Measurements from ENCODE around the gene RNH1.

RNH1 gene

DNA sequence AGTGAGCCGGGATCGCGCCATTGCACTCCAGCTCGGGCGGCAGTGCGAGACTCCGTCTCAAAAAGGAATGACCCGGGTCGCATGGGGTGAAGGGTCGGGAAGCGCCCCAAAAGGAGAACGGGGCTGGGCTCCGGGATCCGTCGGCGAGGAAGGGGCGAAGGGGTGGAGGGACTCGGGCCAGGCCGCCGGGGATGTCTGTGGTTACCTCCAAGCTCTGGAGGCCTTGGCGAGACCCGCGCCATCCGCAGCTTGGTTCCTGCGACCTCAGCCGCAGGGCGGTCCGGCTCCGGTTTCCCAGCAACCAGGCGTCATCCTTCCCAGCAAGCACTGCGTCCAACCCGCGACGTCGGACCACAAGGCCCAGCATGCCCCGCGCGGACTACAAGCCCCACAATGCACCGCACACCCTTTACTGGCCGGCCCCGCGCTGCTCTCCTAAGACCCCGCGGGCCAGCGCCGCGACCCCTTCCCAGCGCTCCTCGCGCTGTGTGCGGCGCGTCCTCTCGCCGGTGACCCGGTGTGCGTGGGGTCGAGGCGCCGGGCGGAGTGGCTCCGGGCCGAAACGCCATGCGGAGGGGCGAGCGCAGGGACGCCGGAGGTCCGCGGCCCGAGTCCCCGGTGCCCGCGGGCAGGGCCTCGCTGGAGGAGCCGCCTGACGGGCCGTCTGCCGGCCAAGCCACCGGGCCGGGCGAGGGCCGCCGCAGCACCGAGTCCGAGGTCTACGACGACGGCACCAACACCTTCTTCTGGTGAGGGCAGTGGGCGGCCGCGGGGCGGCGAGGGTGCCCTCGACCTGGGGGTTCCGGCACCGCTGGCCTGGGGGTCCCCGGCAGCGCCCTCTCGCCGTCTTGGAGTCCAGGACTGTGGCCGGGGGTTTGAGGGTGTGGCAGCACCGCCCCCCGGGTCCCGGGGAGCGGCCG, 56.9 kb downstream of the RNH1 start, which contains the start of gene PTDSS2:
Gene PTDSS2, plus strand, starts transcription at position 391 of the 920 bp plus-strand sequence. Its CDS starts 177 bp downstream, at position 568.
- Mint-ChIP-seq H3K4me3 (peak within 1 kb of the TSS; percentile 96), H3K9me3 (no peaks in the 10 kb centered on the region), H3K27ac (peak within 1 kb of the TSS; percentile 95), H3K36me3 (peaks cover 4% of the 10 kb centered on the region), H3K4me1 (peaks cover 23% of the 10 kb centered on the region), H3K27me3 (no peaks in the 10 kb centered on the region)
- ATAC-seq (ENCODE audit: low read depth) (peak; percentile 76), DNase-seq (ENCODE audit: low spot score in 2 of 2) (peak; percentile 90 to 94)

- peak; percentile 96 for DNase-seq (ENCODE audit: low spot score in 2 of 2)
- Mint-ChIP-seq H3K9me3 (no peaks in the 10 kb centered on the region), H3K27ac (peak overlapping the region; percentile 95), H3K27me3 (no peaks in the 10 kb centered on the region), H3K4me1 (peaks cover 20% of the 10 kb centered on the region), H3K36me3 (peaks cover 1% of the 10 kb centered on the region), H3K4me3 (peak overlapping the region; percentile 96)
- peak; percentile 68 for ATAC-seq (ENCODE audit: low read depth)
Measured at GRCh38 chr11:447923-448731, 58.9 kb downstream of the RNH1 start.

DNA sequence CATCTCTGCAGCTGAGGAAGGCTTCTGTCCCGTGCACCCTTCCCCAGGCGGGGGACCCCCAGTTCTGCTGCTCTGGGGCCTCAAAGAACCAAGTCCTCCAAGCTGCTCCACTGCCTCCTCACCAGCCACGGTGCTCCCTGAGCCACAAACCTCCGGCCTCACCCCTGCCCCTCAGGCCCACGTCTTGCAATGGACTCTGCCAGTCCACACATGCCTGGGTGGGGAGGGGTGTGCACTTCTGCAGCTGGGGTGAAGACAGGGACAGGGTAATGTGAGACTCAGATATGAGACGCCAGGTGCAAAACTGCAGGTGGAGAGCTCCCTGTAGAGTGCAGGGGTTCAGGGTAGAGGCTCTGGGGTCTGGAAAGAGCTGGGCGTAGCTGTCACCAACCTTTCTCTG, 60.2 kb downstream of the RNH1 start:
- Mint-ChIP-seq H3K27me3 (no peaks in the 10 kb centered on the region), H3K27ac (no peak overlapping the region), H3K4me3 (peak overlapping the region; percentile 33), H3K9me3 (no peaks in the 10 kb centered on the region), H3K4me1 (peaks cover 14% of the 10 kb centered on the region), H3K36me3 (peaks cover 1% of the 10 kb centered on the region)
- no peak for ATAC-seq (ENCODE audit: low read depth)
- no peak for DNase-seq (ENCODE audit: low spot score in 2 of 2)

- DNase-seq (ENCODE audit: low spot score in 2 of 2) (no peak), ATAC-seq (ENCODE audit: low read depth) (no peak)
- no peaks in the 10 kb centered on the region for H3K27me3 Mint-ChIP-seq
- no peak overlapping the region for H3K27ac Mint-ChIP-seq
- H3K4me3 Mint-ChIP-seq, result no peak overlapping the region
- H3K36me3 Mint-ChIP-seq, result peaks cover 1% of the 10 kb centered on the region
- peaks cover 10% of the 10 kb centered on the region for H3K4me1 Mint-ChIP-seq
- H3K9me3 Mint-ChIP-seq, result no peaks in the 10 kb centered on the region
Measured at GRCh38 chr11:445765-446588, 61.1 kb downstream of the RNH1 start.
